ENCODE data around the gene CENPH. TPM values are rescaled to one million over a fixed set of nuclear protein-coding genes. Genes with fewer than 3 reads are reported as not detected.
"Not testable (repeated sequence)": the region's sequence is repeated elsewhere in the genome, so short reads cannot be mapped to it uniquely, and the experiment has no call there.

The CENPH gene
- total and polyA plus RNA-seq, 2 experiments from 2014 or later = 3.7 to 10.8 TPM

- no peak overlapping the region for H2AFZ ChIP-seq
- no peaks in the 10 kb centered on the region for H4K20me1 ChIP-seq (ENCODE audit: insufficient read depth, poor library complexity, severe bottlenecking)
- H3K27ac ChIP-seq = no peak overlapping the region
- no peaks in the 10 kb centered on the region for H3K9me3 ChIP-seq (ENCODE audit: low read depth)
- peaks cover 70% of the 10 kb centered on the region for H3K79me2 ChIP-seq
- no peaks in the 10 kb centered on the region for H3K36me3 ChIP-seq (replicated peaks; ENCODE audit: insufficient read depth, low read depth)
- no peak overlapping the region for H3K4me2 ChIP-seq
- no peak for DNase-seq (ENCODE audit: low spot score)
- H3K4me3 ChIP-seq = no peak overlapping the region
- H3K9me2 ChIP-seq (replicated peaks; ENCODE audit: insufficient read depth) = no peaks in the 10 kb centered on the region
- H3K4me1 ChIP-seq (ENCODE audit: insufficient read depth) = no peaks in the 10 kb centered on the region
- no peak for TF ChIP-seq CTCF (IDR thresholded peaks at IDR 0.05; ENCODE audit: poor library complexity)
- TF ChIP-seq EZH2 (IDR thresholded peaks at IDR 0.05; ENCODE audit: borderline replicate concordance) = no peak
- TF ChIP-seq EZH2phosphoT487 (IDR thresholded peaks at IDR 0.05; ENCODE audit: low read depth, severe bottlenecking, unreplicated experiment) = no peak
- no peaks in the 10 kb centered on the region for H3K27me3 ChIP-seq
- 92% methylated on average over 2 of the region's 2 CpGs for WGBS (ENCODE audit: low lambda C conversion rate, missing lambda C conversion rate)
Observed at GRCh38 chr5:69250593-69250992, 61.2 kb downstream of the CENPH start.

GRCh38 chr5:69252437-69252836 lies 63.1 kb downstream of the CENPH start:
- Histone ChIP-seq H4K20me1 (ENCODE audit: insufficient read depth, poor library complexity, severe bottlenecking) (no peaks in the 10 kb centered on the region), H3K27me3 (no peaks in the 10 kb centered on the region), H3K36me3 (replicated peaks; ENCODE audit: insufficient read depth, low read depth) (no peaks in the 10 kb centered on the region), H3K4me3 (no peak overlapping the region), H3K4me1 (ENCODE audit: insufficient read depth) (no peaks in the 10 kb centered on the region), H3K9me2 (replicated peaks; ENCODE audit: insufficient read depth) (no peaks in the 10 kb centered on the region), H3K9me3 (ENCODE audit: low read depth) (no peaks in the 10 kb centered on the region), H3K27ac (no peak overlapping the region), H2AFZ (no peak overlapping the region), H3K79me2 (peaks cover 52% of the 10 kb centered on the region), H3K4me2 (no peak overlapping the region)
- no peak for DNase-seq (ENCODE audit: low spot score)
- WGBS (ENCODE audit: low lambda C conversion rate, missing lambda C conversion rate) = 93% methylated on average over 3 of the region's 3 CpGs
- TF ChIP-seq EZH2 (IDR thresholded peaks at IDR 0.05; ENCODE audit: borderline replicate concordance) (no peak), EZH2phosphoT487 (IDR thresholded peaks at IDR 0.05; ENCODE audit: low read depth, severe bottlenecking, unreplicated experiment) (no peak)

GRCh38 chr5:69255940-69256339 lies 66.6 kb downstream of the CENPH start:
- H4K20me1 ChIP-seq (ENCODE audit: insufficient read depth, poor library complexity, severe bottlenecking); H3K9me2 ChIP-seq (replicated peaks; ENCODE audit: insufficient read depth); H3K4me1 ChIP-seq (ENCODE audit: insufficient read depth); H2AFZ ChIP-seq; H3K4me3 ChIP-seq; DNase-seq (ENCODE audit: low spot score); H3K4me2 ChIP-seq; H3K27ac ChIP-seq; H3K36me3 ChIP-seq (replicated peaks; ENCODE audit: insufficient read depth, low read depth); H3K27me3 ChIP-seq; H3K9me3 ChIP-seq (ENCODE audit: low read depth): not testable (repeated sequence)
- 97% methylated on average over 4 of the region's 4 CpGs for WGBS (ENCODE audit: low lambda C conversion rate, missing lambda C conversion rate)
- peaks cover 17% of the 10 kb centered on the region for H3K79me2 ChIP-seq

GRCh38 chr5:69257577-69257976 lies 68.2 kb downstream of the CENPH start:
- Histone ChIP-seq H3K27me3 (no peaks in the 10 kb centered on the region), H3K4me2 (no peak overlapping the region), H3K4me3 (no peak overlapping the region), H3K9me2 (replicated peaks; ENCODE audit: insufficient read depth) (no peaks in the 10 kb centered on the region), H3K79me2 (peaks cover 6% of the 10 kb centered on the region), H3K27ac (no peak overlapping the region), H3K4me1 (ENCODE audit: insufficient read depth) (no peaks in the 10 kb centered on the region), H2AFZ (no peak overlapping the region), H4K20me1 (ENCODE audit: insufficient read depth, poor library complexity, severe bottlenecking) (no peaks in the 10 kb centered on the region), H3K9me3 (ENCODE audit: low read depth) (no peaks in the 10 kb centered on the region), H3K36me3 (replicated peaks; ENCODE audit: insufficient read depth, low read depth) (no peaks in the 10 kb centered on the region)
- no peak for TF ChIP-seq EZH2phosphoT487 (IDR thresholded peaks at IDR 0.05; ENCODE audit: low read depth, severe bottlenecking, unreplicated experiment)
- TF ChIP-seq CTCF (IDR thresholded peaks at IDR 0.05; ENCODE audit: poor library complexity) = no peak
- no peak for TF ChIP-seq EZH2 (IDR thresholded peaks at IDR 0.05; ENCODE audit: borderline replicate concordance)
- WGBS (ENCODE audit: low lambda C conversion rate, missing lambda C conversion rate) = 100% methylated on average over 1 of the region's 1 CpG
- DNase-seq (ENCODE audit: low spot score) = no peak

Small RNAs within 50 kb of the gene (small RNA-seq; reads per million reads assigned to genes)
- gene SNORA50D = not detected

Other genes with a start within 250 kb of the CENPH start
- gene SLC30A5, start 95.6 kb upstream of the CENPH start, total RNA-seq = 62.4 and 67.3 TPM in 2 replicates
- 52.7 and 54.3 TPM in 2 replicates for gene SLC30A5, start 95.6 kb upstream of the CENPH start, polyA plus RNA-seq
- 35.4 and 39.2 TPM in 2 replicates for gene CCNB1, start 22.4 kb upstream of the CENPH start, total RNA-seq
- gene CCNB1, start 22.4 kb upstream of the CENPH start, polyA plus RNA-seq = 33.5 and 34.3 TPM in 2 replicates
- 36.4 and 50.9 TPM in 2 replicates for gene CDK7, start 45.3 kb downstream of the CENPH start, total RNA-seq
- gene CDK7, start 45.3 kb downstream of the CENPH start, polyA plus RNA-seq = 40.4 and 41.1 TPM in 2 replicates
- gene CCDC125, start 143.2 kb downstream of the CENPH start, total RNA-seq = 0.28 and 0.37 TPM in 2 replicates
- gene CCDC125, start 143.2 kb downstream of the CENPH start, polyA plus RNA-seq = 0.51 TPM in 1 of 2 replicates, not detected in the other
- 41.3 and 43.2 TPM in 2 replicates for gene AK6, start 179.9 kb downstream of the CENPH start, total RNA-seq
- 74.1 and 89.7 TPM in 2 replicates for gene AK6, start 179.9 kb downstream of the CENPH start, polyA plus RNA-seq
- 75.5 and 81.6 TPM in 2 replicates for gene TAF9, start 179.9 kb downstream of the CENPH start, total RNA-seq
- 112 and 126 TPM in 2 replicates for gene TAF9, start 179.9 kb downstream of the CENPH start, polyA plus RNA-seq
- 20.2 and 33.8 TPM in 2 replicates for gene RAD17, start 180.2 kb downstream of the CENPH start, total RNA-seq
- 21.3 and 21.7 TPM in 2 replicates for gene RAD17, start 180.2 kb downstream of the CENPH start, polyA plus RNA-seq
- 43.5 and 45.4 TPM in 2 replicates for gene MARVELD2, start 225.5 kb downstream of the CENPH start, total RNA-seq
- 19.6 and 26.4 TPM in 2 replicates for gene MARVELD2, start 225.5 kb downstream of the CENPH start, polyA plus RNA-seq

Data from hepatocyte (in vitro differentiated cells).